GM12878 (cell line): ENCODE results near the gene AOAH. TPM values are rescaled to one million over a fixed set of nuclear protein-coding genes. Genes with fewer than 3 reads are reported as not detected.

Experiments used
- ATAC-seq: fragments of 200-7000 bp; cut with Tn5 transposase; 3 replicates; pipeline ENCODE4 v1.9.1; 2020; ENCODE audit warnings: mild to moderate bottlenecking, moderate library complexity
- BruUV-seq: library from RNA; stranded (reverse); fragments of 400-500 nt; replicated peaks from 2 replicates; lab custom pipeline; 2021; lab: Mats Ljungman, UMichigan
- CTCF ChIA-PET: fragments of 300-600 bp; sonication (Branson Sonifier 250); formaldehyde crosslinking; extraction: SDS; loops from one replicate; lab custom pipeline; 2021; ENCODE audit warnings: inconsistent platforms; lab: Yijun Ruan, JAX
- POLR2A ChIA-PET: fragments of 350-600 bp; formaldehyde crosslinking; extraction: SDS; loops from one replicate; lab custom pipeline; 2021; ENCODE audit warnings: inconsistent platforms; lab: Charles Lee
- RAD21 ChIA-PET: fragments of 300-600 bp; sonication (Branson Sonifier 250); formaldehyde crosslinking; loops from one replicate; lab custom pipeline; 2023; ENCODE audit warnings: antibody characterized with exemption; ENCODE audit not compliant: unreplicated experiment; lab: Charles Lee
- SMC1A ChIA-PET: fragments of 300-600 bp; sonication (Branson Sonifier 250); formaldehyde crosslinking; loops from one replicate; lab custom pipeline; 2023; ENCODE audit not compliant: unreplicated experiment, uncharacterized antibody; lab: Charles Lee
- DNase-seq: peaks from one replicate; pipeline ENCODE4 v3.0.0-alpha.2; 2011; ENCODE audit warnings: low read depth, low spot score
- FAIRE-seq: peaks from 3 replicates; lab custom pipeline; 2011; peaks lifted over from hg19 to GRCh38; lab: Jason Lieb, UNC
- H2AFZ ChIP-seq: 2 replicates; pipeline ENCODE4 v1.6.0; 2011; ENCODE audit warnings: low read depth, low read length, control low read depth; ENCODE audit not compliant: control insufficient read depth
- H3K27ac ChIP-seq: 2 replicates; pipeline ENCODE4 v1.5.1; 2011; ENCODE audit warnings: control low read depth; ENCODE audit not compliant: control insufficient read depth, insufficient read depth
- H3K27me3 ChIP-seq, 2 experiments: replicated peaks in 1 of 2; 2 replicates each; pipeline versions ENCODE4 v1.6.0 to v1.6.1; 2011; ENCODE audit warnings: low read length in 1 of 2; ENCODE audit not compliant: control insufficient read depth in 2 of 2, insufficient read depth in 2 of 2
- H3K36me3 ChIP-seq, 2 experiments: 2 replicates each; pipeline ENCODE4 v1.5.1; 2011; ENCODE audit warnings: low read length in 1 of 2; ENCODE audit not compliant: control insufficient read depth in 2 of 2, insufficient read depth in 2 of 2
- H3K4me1 ChIP-seq: 2 replicates; pipeline ENCODE4 v1.6.1; 2011; ENCODE audit warnings: mild to moderate bottlenecking, low read length, moderate library complexity, mixed read lengths; ENCODE audit not compliant: control insufficient read depth, insufficient read depth
- H3K4me2 ChIP-seq: 2 replicates; pipeline ENCODE4 v1.6.0; 2011; ENCODE audit warnings: control low read depth; ENCODE audit not compliant: control insufficient read depth, insufficient read depth
- H3K4me3 ChIP-seq: fragments of 200-600 bp; sonication (generic); 2 replicates; pipeline ENCODE4 v1.5.1; 2016
- H3K79me2 ChIP-seq: 2 replicates; pipeline ENCODE4 v1.6.0; 2011; ENCODE audit warnings: low read length; ENCODE audit not compliant: control insufficient read depth, insufficient read depth
- H3K9ac ChIP-seq: 2 replicates; pipeline ENCODE4 v1.8.0; 2011; ENCODE audit warnings: low read length, control low read depth, mixed read lengths; ENCODE audit not compliant: control insufficient read depth, insufficient read depth
- H3K9me3 ChIP-seq: replicated peaks from 3 replicates; pipeline ENCODE4 v1.5.1; 2011; ENCODE audit warnings: mild to moderate bottlenecking, low read length; ENCODE audit not compliant: control insufficient read depth, insufficient read depth
- H4K20me1 ChIP-seq: 2 replicates; pipeline ENCODE4 v1.6.0; 2011; ENCODE audit not compliant: control insufficient read depth, insufficient read depth
- BMI1 ChIP-seq: fragments of 450-650 bp; IDR thresholded peaks from 2 replicates; pipeline ENCODE4 v1.6.1; 2016; ENCODE audit warnings: mild to moderate bottlenecking, moderate library complexity, borderline replicate concordance
- GATAD2B ChIP-seq: fragments of 450-650 bp; conservative IDR thresholded peaks from 2 replicates; pipeline ENCODE4 v1.6.1; 2017; ENCODE audit warnings: low read depth, mild to moderate bottlenecking, moderate library complexity
- MEF2B ChIP-seq: fragments of 450-650 bp; IDR thresholded peaks from 2 replicates; pipeline ENCODE4 v1.6.1; 2018; ENCODE audit warnings: mild to moderate bottlenecking, moderate library complexity; ENCODE audit not compliant: partially characterized antibody, poor library complexity, severe bottlenecking
- NFYB ChIP-seq: IDR thresholded peaks from 2 replicates; pipeline ENCODE4 v1.6.1; 2011; ENCODE audit warnings: low read depth, mild to moderate bottlenecking, low read length, improper control_type of control experiment, moderate library complexity; ENCODE audit not compliant: insufficient read depth
- POLR2AphosphoS2 ChIP-seq: IDR thresholded peaks from 2 replicates; pipeline ENCODE4 v1.6.1; 2011; ENCODE audit warnings: low read depth, mild to moderate bottlenecking, low read length, improper control_type of control experiment, moderate library complexity
- SPI1 ChIP-seq: IDR thresholded peaks from 2 replicates; pipeline ENCODE4 v1.6.1; 2011; ENCODE audit warnings: low read depth, mild to moderate bottlenecking, low read length, moderate library complexity, borderline replicate concordance; ENCODE audit not compliant: insufficient read depth
- ZNF274 ChIP-seq: IDR thresholded peaks from one replicate; pipeline ENCODE4 v1.8.0; 2011; ENCODE audit not compliant: insufficient read length, insufficient read depth
- ZNF687 ChIP-seq: fragments of 450-650 bp; IDR thresholded peaks from 2 replicates; pipeline ENCODE4 v1.6.1; 2017; ENCODE audit warnings: mild to moderate bottlenecking, moderate library complexity
- WGBS: methylation state at CpG from one replicate; pipeline ENCODE4 v1.1.6; 2016; ENCODE audit warnings: low lambda C conversion rate; ENCODE audit not compliant: insufficient replicate concordance, insufficient coverage; ENCODE audit errors: missing lambda C conversion rate; 5-methylcytosine and 5-hydroxymethylcytosine counted together
- in situ Hi-C: fragments of 300-500 bp; cut with MboI; formaldehyde crosslinking; loops from 9 replicates; pipeline ENCODE4 v1.14.3; 2018; ENCODE audit warnings: mixed read lengths
- intact Hi-C: fragments of 100-400 bp; cut with micrococcal nuclease; formaldehyde crosslinking; loops from one replicate; pipeline ENCODE4 v1.14.2; 2022; ENCODE audit not compliant: unreplicated experiment
- polyA plus RNA-seq, 11 experiments: library from polyadenylated mRNA; depleted of rRNA in 4 of 11; unstranded in 6 of 11; stranded (reverse) in 5 of 11; fragments of >200 nt; fragmentation: Nextera tagmentation in 4 of 11; fragmentation: Illumina TruSeq in 1 of 11; extraction: Ambion mirVana in 4 of 11; extraction: Trizol in 1 of 11; gene quantifications; 1 replicate in 1 of 11; 2 replicates in 10 of 11; pipeline versions ENCODE4 v1.2.1 to v1.2.3, GENCODE V29; 2011 to 2016; ENCODE audit warnings: inconsistent platforms in 2 of 11, missing spikeins in 2 of 11, low read depth in 1 of 11
- total RNA-seq, 4 experiments: library from RNA; depleted of rRNA in 3 of 4; stranded (reverse); fragments of >200 nt in 3 of 4; fragmentation: Illumina TruSeq in 1 of 4; extraction: Trizol in 1 of 4; gene quantifications; 2 replicates each; pipeline versions ENCODE4 v1.2.1 to v1.2.3, GENCODE V29; 2013 to 2021
- TF ChIP-seq, protein P1 (sequence below): fragments of 450-650 bp; formaldehyde crosslinking; IDR thresholded peaks from 2 replicates; pipeline ENCODE4 v1.4.0; 2022; ENCODE audit warnings: mild to moderate bottlenecking, moderate library complexity
- TF ChIP-seq, protein P2 (sequence below): fragments of 450-650 bp; IDR thresholded peaks from 2 replicates; pipeline ENCODE4 v1.6.1; 2017; ENCODE audit warnings: borderline replicate concordance
- TF ChIP-seq, protein P3 (sequence below), 3 experiments: IDR thresholded peaks in 2 of 3; conservative IDR thresholded peaks in 1 of 3; 2 replicates each; pipeline ENCODE4 v1.5.1; 2011; ENCODE audit warnings: low read depth in 3 of 3, low read length in 3 of 3, mild to moderate bottlenecking in 3 of 3, control low read depth in 2 of 3, moderate library complexity in 2 of 3, inconsistent platforms in 1 of 3, mixed read lengths in 1 of 3; ENCODE audit not compliant: control insufficient read depth in 2 of 3, insufficient read depth in 1 of 3; ENCODE audit errors: extremely low read depth in 1 of 3

AOAH gene
- total and polyA plus RNA-seq, 10 of the 15 experiments (the other 5 are each of a cell fraction or from before 2014, with no cell fraction given), result 0.32 to 2.8 (median 1.4) TPM

DNA sequence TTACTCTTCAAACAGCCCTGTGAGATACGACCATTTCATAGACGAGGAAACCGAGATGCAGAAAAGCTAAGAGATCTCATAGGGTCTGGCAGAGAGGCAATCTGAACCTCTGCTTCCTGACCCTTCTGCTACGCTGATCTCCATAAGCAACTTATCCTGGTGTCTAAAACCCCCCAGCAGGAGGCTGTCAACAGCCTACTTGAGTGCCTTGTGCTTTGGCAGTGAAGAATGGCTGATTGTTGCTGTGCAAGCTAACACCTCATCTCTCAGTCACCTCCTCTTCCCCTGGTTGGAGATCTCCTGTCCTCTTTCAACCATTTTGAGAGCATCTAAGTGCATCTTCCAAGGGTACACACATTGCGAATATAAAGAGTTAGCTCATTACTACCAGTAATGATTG lies 86.2 kb downstream of the AOAH start:
- no peak overlapping the region for H3K4me2 ChIP-seq
- TF ChIP-seq ZNF274 (no peak), SPI1 (no peak), MEF2B (no peak), POLR2AphosphoS2 (no peak), GATAD2B (no peak), NFYB (no peak), ZNF687 (no peak), BMI1 (no peak)
- TF ChIP-seq, protein P1, sequence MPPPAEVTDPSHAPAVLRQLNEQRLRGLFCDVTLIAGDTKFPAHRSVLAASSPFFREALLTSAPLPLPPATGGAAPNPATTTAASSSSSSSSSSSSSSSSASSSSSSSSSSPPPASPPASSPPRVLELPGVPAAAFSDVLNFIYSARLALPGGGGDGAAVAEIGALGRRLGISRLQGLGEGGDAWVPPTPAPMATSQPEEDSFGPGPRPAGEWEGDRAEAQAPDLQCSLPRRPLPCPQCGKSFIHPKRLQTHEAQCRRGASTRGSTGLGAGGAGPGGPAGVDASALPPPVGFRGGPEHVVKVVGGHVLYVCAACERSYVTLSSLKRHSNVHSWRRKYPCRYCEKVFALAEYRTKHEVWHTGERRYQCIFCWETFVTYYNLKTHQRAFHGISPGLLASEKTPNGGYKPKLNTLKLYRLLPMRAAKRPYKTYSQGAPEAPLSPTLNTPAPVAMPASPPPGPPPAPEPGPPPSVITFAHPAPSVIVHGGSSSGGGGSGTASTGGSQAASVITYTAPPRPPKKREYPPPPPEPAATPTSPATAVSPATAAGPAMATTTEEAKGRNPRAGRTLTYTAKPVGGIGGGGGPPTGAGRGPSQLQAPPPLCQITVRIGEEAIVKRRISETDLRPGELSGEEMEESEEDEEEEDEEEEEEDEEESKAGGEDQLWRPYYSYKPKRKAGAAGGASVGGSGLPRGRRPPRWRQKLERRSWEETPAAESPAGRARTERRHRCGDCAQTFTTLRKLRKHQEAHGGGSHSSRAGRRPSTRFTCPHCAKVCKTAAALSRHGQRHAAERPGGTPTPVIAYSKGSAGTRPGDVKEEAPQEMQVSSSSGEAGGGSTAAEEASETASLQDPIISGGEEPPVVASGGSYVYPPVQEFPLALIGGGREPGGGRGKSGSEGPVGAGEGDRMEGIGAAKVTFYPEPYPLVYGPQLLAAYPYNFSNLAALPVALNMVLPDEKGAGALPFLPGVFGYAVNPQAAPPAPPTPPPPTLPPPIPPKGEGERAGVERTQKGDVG (CRISPR knock-in tag), result no peak
- TF ChIP-seq, protein P2, sequence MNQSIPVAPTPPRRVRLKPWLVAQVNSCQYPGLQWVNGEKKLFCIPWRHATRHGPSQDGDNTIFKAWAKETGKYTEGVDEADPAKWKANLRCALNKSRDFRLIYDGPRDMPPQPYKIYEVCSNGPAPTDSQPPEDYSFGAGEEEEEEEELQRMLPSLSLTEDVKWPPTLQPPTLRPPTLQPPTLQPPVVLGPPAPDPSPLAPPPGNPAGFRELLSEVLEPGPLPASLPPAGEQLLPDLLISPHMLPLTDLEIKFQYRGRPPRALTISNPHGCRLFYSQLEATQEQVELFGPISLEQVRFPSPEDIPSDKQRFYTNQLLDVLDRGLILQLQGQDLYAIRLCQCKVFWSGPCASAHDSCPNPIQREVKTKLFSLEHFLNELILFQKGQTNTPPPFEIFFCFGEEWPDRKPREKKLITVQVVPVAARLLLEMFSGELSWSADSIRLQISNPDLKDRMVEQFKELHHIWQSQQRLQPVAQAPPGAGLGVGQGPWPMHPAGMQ, result no peak
- TF ChIP-seq, protein P3, sequence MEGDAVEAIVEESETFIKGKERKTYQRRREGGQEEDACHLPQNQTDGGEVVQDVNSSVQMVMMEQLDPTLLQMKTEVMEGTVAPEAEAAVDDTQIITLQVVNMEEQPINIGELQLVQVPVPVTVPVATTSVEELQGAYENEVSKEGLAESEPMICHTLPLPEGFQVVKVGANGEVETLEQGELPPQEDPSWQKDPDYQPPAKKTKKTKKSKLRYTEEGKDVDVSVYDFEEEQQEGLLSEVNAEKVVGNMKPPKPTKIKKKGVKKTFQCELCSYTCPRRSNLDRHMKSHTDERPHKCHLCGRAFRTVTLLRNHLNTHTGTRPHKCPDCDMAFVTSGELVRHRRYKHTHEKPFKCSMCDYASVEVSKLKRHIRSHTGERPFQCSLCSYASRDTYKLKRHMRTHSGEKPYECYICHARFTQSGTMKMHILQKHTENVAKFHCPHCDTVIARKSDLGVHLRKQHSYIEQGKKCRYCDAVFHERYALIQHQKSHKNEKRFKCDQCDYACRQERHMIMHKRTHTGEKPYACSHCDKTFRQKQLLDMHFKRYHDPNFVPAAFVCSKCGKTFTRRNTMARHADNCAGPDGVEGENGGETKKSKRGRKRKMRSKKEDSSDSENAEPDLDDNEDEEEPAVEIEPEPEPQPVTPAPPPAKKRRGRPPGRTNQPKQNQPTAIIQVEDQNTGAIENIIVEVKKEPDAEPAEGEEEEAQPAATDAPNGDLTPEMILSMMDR (IDR thresholded peaks at IDR 0.05 in 2 of 3, conservative IDR thresholded peaks at IDR 0.05 in 1 of 3; ENCODE audit: control insufficient read depth in 2 of 3, extremely low read depth in 1 of 3, insufficient read depth in 1 of 3, low read depth in 3 of 3, low read length in 3 of 3), result no peak
- no peak for ATAC-seq
- no peaks in the 10 kb centered on the region for H3K79me2 ChIP-seq
- H3K9me3 ChIP-seq, result no peaks in the 10 kb centered on the region; the same call in 2 of the 3 replicates
- in situ Hi-C loops, result no loop called here
- H3K27me3 ChIP-seq, result no peaks in the 10 kb centered on the region; a peak in 2 of 4 replicates
- FAIRE-seq, result no peak
- H3K4me3 ChIP-seq, result no peak overlapping the region
- H3K36me3 ChIP-seq, result no peaks in the 10 kb centered on the region
- RAD21 ChIA-PET, result no interaction called here
- SMC1A ChIA-PET, result interaction anchor here (1.1 kb wide), 1 partner anchor 15 kb away, joined by 5 read pairs; no protein-coding TSS in a partner anchor
- BruUV-seq, result no TSS peak
- CTCF ChIA-PET, result interaction anchor here (1.2 kb wide), 1 partner anchor 33 kb away, joined by 3 read pairs; no protein-coding TSS in a partner anchor
- no peak for DNase-seq
- intact Hi-C loops, result no loop called here
- POLR2A ChIA-PET, result interaction anchor here (0.6 kb wide), 1 partner anchor 406 kb away, joined by 6 read pairs; no protein-coding TSS in a partner anchor
- H2AFZ ChIP-seq, result no peak overlapping the region
- no peaks in the 10 kb centered on the region for H3K4me1 ChIP-seq
- H3K9ac ChIP-seq, result no peak overlapping the region
- WGBS, result 18% methylated on average over 5 of the region's 5 CpGs
- H3K27ac ChIP-seq, result no peak overlapping the region
- H4K20me1 ChIP-seq, result no peaks in the 10 kb centered on the region
